Liver (tissue), 9 donors: Measurements from ENCODE around the gene SYNPO. TPM values are rescaled to one million over a fixed set of nuclear protein-coding genes. Genes with fewer than 3 reads are reported as not detected.

ENCODE experiments used
- DNase-seq: peaks from one replicate; pipeline ENCODE4 v3.0.0-alpha.2; 2017; ENCODE audit warnings: low spot score
- H3K27ac ChIP-seq, 2 donors: one replicate each; pipeline ENCODE4 v1.7.0; 2013; ENCODE audit warnings: inconsistent platforms in 2 of 2, low read length in 2 of 2, control low read depth in 1 of 2, low read depth in 1 of 2, mild to moderate bottlenecking in 1 of 2
- H3K27me3 ChIP-seq, 4 donors: one replicate each; pipeline versions ENCODE4 v1.6.1 to v1.7.0; 2013; ENCODE audit warnings: low read length in 3 of 4, inconsistent platforms in 1 of 4, mild to moderate bottlenecking in 1 of 4, moderate library complexity in 1 of 4; ENCODE audit not compliant: control insufficient read depth in 4 of 4, insufficient read depth in 4 of 4
- H3K36me3 ChIP-seq, 4 donors: one replicate each; pipeline versions ENCODE4 v1.6.1 to v1.7.0; 2013; ENCODE audit warnings: low read length in 3 of 4, mild to moderate bottlenecking in 3 of 4, low read depth in 1 of 4, moderate library complexity in 1 of 4; ENCODE audit not compliant: control insufficient read depth in 4 of 4, insufficient read depth in 3 of 4
- H3K4me1 ChIP-seq, 4 donors: one replicate each; pipeline versions ENCODE4 v1.6.1 to v1.7.0; 2013; ENCODE audit warnings: low read length in 3 of 4, mild to moderate bottlenecking in 3 of 4, moderate library complexity in 1 of 4; ENCODE audit not compliant: control insufficient read depth in 4 of 4, insufficient read depth in 4 of 4
- H3K4me3 ChIP-seq, 3 donors: one replicate each; pipeline versions ENCODE4 v1.6.1 to v1.7.0; 2013; ENCODE audit warnings: low read length in 3 of 3, control low read depth in 1 of 3, low read depth in 1 of 3, mild to moderate bottlenecking in 1 of 3
- H3K9ac ChIP-seq, 2 donors: one replicate each; pipeline ENCODE4 v1.7.0; 2013; ENCODE audit warnings: low read length in 2 of 2, mild to moderate bottlenecking in 2 of 2, moderate library complexity in 2 of 2, control low read depth in 1 of 2, low read depth in 1 of 2
- H3K9me3 ChIP-seq, 4 donors: one replicate each; pipeline versions ENCODE4 v1.6.1 to v1.7.0; 2013; ENCODE audit warnings: low read length in 3 of 4; ENCODE audit not compliant: control insufficient read depth in 4 of 4
- ATF3 ChIP-seq: IDR thresholded peaks from 2 replicates; pipeline ENCODE4 v1.6.1; 2016; ENCODE audit warnings: antibody characterized with exemption
- CTCF ChIP-seq: fragments of 150-350 bp; IDR thresholded peaks from 2 replicates; pipeline ENCODE4 v1.5.1; 2017; ENCODE audit warnings: improper control_type of control experiment, low read depth, low read length; ENCODE audit not compliant: missing input control
- EGR1 ChIP-seq, 2 donors: IDR thresholded peaks; 2 replicates each; pipeline ENCODE4 v1.6.1; 2016 to 2018; ENCODE audit warnings: antibody characterized with exemption in 2 of 2, low read depth in 2 of 2
- FOXA1 ChIP-seq: IDR thresholded peaks from 2 replicates; pipeline ENCODE4 v1.6.1; 2016; ENCODE audit warnings: antibody characterized with exemption
- FOXA2 ChIP-seq: IDR thresholded peaks from 2 replicates; pipeline ENCODE4 v1.6.1; 2016; ENCODE audit warnings: antibody characterized with exemption
- GABPA ChIP-seq, 2 donors: IDR thresholded peaks in 1 of 2; conservative IDR thresholded peaks in 1 of 2; 2 replicates each; pipeline ENCODE4 v1.6.1; 2016; ENCODE audit warnings: antibody characterized with exemption in 2 of 2, mild to moderate bottlenecking in 1 of 2, moderate library complexity in 1 of 2
- HNF4A ChIP-seq, 2 donors: conservative IDR thresholded peaks; 2 replicates each; pipeline ENCODE4 v1.6.1; 2016; ENCODE audit warnings: antibody characterized with exemption in 2 of 2, mild to moderate bottlenecking in 2 of 2
- HNF4G ChIP-seq: IDR thresholded peaks from 2 replicates; pipeline ENCODE4 v1.6.1; 2016; ENCODE audit warnings: antibody characterized with exemption
- JUND ChIP-seq, 2 donors: IDR thresholded peaks; 2 replicates each; pipeline ENCODE4 v1.6.1; 2016; ENCODE audit warnings: antibody characterized with exemption in 2 of 2
- MAX ChIP-seq: IDR thresholded peaks from 2 replicates; pipeline ENCODE4 v1.6.1; 2016; ENCODE audit warnings: antibody characterized with exemption
- NR2F2 ChIP-seq: IDR thresholded peaks from 2 replicates; pipeline ENCODE4 v1.6.1; 2016; ENCODE audit warnings: antibody characterized with exemption
- RAD21 ChIP-seq, 2 donors: IDR thresholded peaks; 2 replicates each; pipeline ENCODE4 v1.6.1; 2016; ENCODE audit warnings: antibody characterized with exemption in 2 of 2, mild to moderate bottlenecking in 2 of 2
- RXRA ChIP-seq, 2 donors: IDR thresholded peaks; 2 replicates each; pipeline ENCODE4 v1.6.1; 2017 to 2018; ENCODE audit warnings: antibody characterized with exemption in 2 of 2, mild to moderate bottlenecking in 1 of 2
- SP1 ChIP-seq: IDR thresholded peaks from 2 replicates; pipeline ENCODE4 v1.6.1; 2018; ENCODE audit warnings: antibody characterized with exemption, mild to moderate bottlenecking
- TAF1 ChIP-seq: conservative IDR thresholded peaks from 2 replicates; pipeline ENCODE4 v1.6.1; 2016; ENCODE audit warnings: antibody characterized with exemption, mild to moderate bottlenecking
- YY1 ChIP-seq: IDR thresholded peaks from 2 replicates; pipeline ENCODE4 v1.6.1; 2016; ENCODE audit warnings: antibody characterized with exemption, mild to moderate bottlenecking
- WGBS: extraction: QIAGEN DNeasy Blood & Tissue Kit; methylation state at CpG from one replicate; pipeline ENCODE4 v1.1.7; 2013; 5-methylcytosine and 5-hydroxymethylcytosine counted together
- polyA plus RNA-seq, 2 donors: library from polyadenylated mRNA; stranded (reverse) in 1 of 2; unstranded in 1 of 2; fragments of 200-250 nt in 1 of 2; fragments of >200 nt in 1 of 2; fragmentation: Nextera tagmentation in 1 of 2; extraction: Ambion mirVana in 1 of 2; gene quantifications; one replicate each; pipeline versions ENCODE4 v1.2.1 to v1.2.3, GENCODE V29; 2013 to 2015
- total RNA-seq, 2 donors: library from RNA; depleted of rRNA; stranded (reverse); fragments of >200 nt; gene quantifications; one replicate each; pipeline ENCODE4 v1.2.3, GENCODE V29; 2014
- TF ChIP-seq, protein P1 (sequence below): IDR thresholded peaks from 2 replicates; pipeline ENCODE4 v1.6.1; 2016; ENCODE audit warnings: antibody characterized with exemption, mild to moderate bottlenecking
- TF ChIP-seq, protein P2 (sequence below): IDR thresholded peaks from 2 replicates; pipeline ENCODE4 v1.6.1; 2016; ENCODE audit warnings: antibody characterized with exemption
- donor health status: healthy.
- donor health status: healthy.
- donor health status: healthy.
- donor health status: healthy.
- donor health status: healthy.

The SYNPO gene
- total and polyA plus RNA-seq, 4 donors = 1.1 to 36.6 (median 10.7) TPM

GRCh38 chr5:150642567-150642927, 2.1 kb downstream of the SYNPO start (continued):
- TF ChIP-seq, protein P1, sequence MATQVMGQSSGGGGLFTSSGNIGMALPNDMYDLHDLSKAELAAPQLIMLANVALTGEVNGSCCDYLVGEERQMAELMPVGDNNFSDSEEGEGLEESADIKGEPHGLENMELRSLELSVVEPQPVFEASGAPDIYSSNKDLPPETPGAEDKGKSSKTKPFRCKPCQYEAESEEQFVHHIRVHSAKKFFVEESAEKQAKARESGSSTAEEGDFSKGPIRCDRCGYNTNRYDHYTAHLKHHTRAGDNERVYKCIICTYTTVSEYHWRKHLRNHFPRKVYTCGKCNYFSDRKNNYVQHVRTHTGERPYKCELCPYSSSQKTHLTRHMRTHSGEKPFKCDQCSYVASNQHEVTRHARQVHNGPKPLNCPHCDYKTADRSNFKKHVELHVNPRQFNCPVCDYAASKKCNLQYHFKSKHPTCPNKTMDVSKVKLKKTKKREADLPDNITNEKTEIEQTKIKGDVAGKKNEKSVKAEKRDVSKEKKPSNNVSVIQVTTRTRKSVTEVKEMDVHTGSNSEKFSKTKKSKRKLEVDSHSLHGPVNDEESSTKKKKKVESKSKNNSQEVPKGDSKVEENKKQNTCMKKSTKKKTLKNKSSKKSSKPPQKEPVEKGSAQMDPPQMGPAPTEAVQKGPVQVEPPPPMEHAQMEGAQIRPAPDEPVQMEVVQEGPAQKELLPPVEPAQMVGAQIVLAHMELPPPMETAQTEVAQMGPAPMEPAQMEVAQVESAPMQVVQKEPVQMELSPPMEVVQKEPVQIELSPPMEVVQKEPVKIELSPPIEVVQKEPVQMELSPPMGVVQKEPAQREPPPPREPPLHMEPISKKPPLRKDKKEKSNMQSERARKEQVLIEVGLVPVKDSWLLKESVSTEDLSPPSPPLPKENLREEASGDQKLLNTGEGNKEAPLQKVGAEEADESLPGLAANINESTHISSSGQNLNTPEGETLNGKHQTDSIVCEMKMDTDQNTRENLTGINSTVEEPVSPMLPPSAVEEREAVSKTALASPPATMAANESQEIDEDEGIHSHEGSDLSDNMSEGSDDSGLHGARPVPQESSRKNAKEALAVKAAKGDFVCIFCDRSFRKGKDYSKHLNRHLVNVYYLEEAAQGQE = no peak
- TF ChIP-seq ATF3 = no peak
- peak; percentile 16 for TF ChIP-seq NR2F2
- no peak for TF ChIP-seq FOXA1
- no peak for TF ChIP-seq MAX
- TF ChIP-seq EGR1 (IDR thresholded peaks at IDR 0.05; ENCODE audit: low read depth in 2 of 2) = no peak
- peak; percentile 18 for TF ChIP-seq YY1

- peak overlapping the region in 1 of 2 donors; percentile 42 for H3K9ac ChIP-seq
- 85% methylated on average over 12 of the region's 12 CpGs for WGBS
- peaks cover 0 to 4% (median 2%) of the 10 kb centered on the region in 4 donors for H3K36me3 ChIP-seq
- no peak for DNase-seq
- no peaks in the 10 kb centered on the region for H3K9me3 ChIP-seq
- no peaks in the 10 kb centered on the region for H3K27me3 ChIP-seq
- TF ChIP-seq RAD21 (IDR thresholded peaks at IDR 0.05) (no peak), CTCF (no peak), MAX (no peak), TAF1 (no peak), SP1 (no peak), ATF3 (no peak), JUND (IDR thresholded peaks at IDR 0.05) (no peak), FOXA1 (no peak), RXRA (IDR thresholded peaks at IDR 0.05) (no peak), EGR1 (IDR thresholded peaks at IDR 0.05; ENCODE audit: low read depth in 2 of 2) (no peak), HNF4G (no peak), FOXA2 (no peak), GABPA (IDR thresholded peaks at IDR 0.05 in 1 of 2, conservative IDR thresholded peaks at IDR 0.05 in 1 of 2) (no peak), HNF4A (conservative IDR thresholded peaks at IDR 0.05) (no peak)
- TF ChIP-seq, protein P2, sequence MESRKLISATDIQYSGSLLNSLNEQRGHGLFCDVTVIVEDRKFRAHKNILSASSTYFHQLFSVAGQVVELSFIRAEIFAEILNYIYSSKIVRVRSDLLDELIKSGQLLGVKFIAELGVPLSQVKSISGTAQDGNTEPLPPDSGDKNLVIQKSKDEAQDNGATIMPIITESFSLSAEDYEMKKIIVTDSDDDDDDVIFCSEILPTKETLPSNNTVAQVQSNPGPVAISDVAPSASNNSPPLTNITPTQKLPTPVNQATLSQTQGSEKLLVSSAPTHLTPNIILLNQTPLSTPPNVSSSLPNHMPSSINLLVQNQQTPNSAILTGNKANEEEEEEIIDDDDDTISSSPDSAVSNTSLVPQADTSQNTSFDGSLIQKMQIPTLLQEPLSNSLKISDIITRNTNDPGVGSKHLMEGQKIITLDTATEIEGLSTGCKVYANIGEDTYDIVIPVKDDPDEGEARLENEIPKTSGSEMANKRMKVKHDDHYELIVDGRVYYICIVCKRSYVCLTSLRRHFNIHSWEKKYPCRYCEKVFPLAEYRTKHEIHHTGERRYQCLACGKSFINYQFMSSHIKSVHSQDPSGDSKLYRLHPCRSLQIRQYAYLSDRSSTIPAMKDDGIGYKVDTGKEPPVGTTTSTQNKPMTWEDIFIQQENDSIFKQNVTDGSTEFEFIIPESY = no peak
- TF ChIP-seq, protein P1 = no peak
- peak overlapping the region; percentile 20 to 96 (median 58) for H3K4me3 ChIP-seq
- H3K4me1 ChIP-seq = peaks cover 26 to 65% (median 63%) of the 10 kb centered on the region in 4 donors
- peak overlapping the region; percentile 83 to 99 for H3K27ac ChIP-seq
Measured at GRCh38 chr5:150642991-150643710, 2.7 kb downstream of the SYNPO start.
